ENCODE results near the gene GTF2F2.

GRCh38 chr13:45243077-45243476 is 122.8 kb downstream of the GTF2F2 start:
- TF ChIP-seq TAF1 (IDR thresholded peaks at IDR 0.05; ENCODE audit: low read depth, low read length): no peak
- no peak for TF ChIP-seq POLR2A (IDR thresholded peaks at IDR 0.05; ENCODE audit: low read depth, low read length)
